Right atrium auricular region (tissue), 2 donors: Measurements from ENCODE around the gene FOXA1. TPM values are rescaled to one million over a fixed set of nuclear protein-coding genes. Genes with fewer than 3 reads are reported as not detected.

Experiments
- DNase-seq: peaks from one replicate; pipeline ENCODE4 v3.0.0-alpha.2; 2019; ENCODE audit warnings: low spot score
- H3K27ac ChIP-seq, 2 donors: fragments of 200-600 bp; sonication (generic); 1 replicate in 1 of 2; 2 replicates in 1 of 2; pipeline ENCODE4 v1.5.1; 2016 to 2019
- H3K27me3 ChIP-seq, 2 donors: fragments of 200-600 bp; sonication (generic); one replicate each; pipeline versions ENCODE4 v1.5.1 to v1.6.0; 2017 to 2019
- H3K36me3 ChIP-seq: fragments of 200-600 bp; sonication (generic); one replicate; pipeline ENCODE4 v1.5.1; 2016
- H3K4me1 ChIP-seq, 2 donors: fragments of 200-600 bp; sonication (generic); one replicate each; pipeline versions ENCODE4 v1.5.1 to v1.6.0; 2017 to 2019
- H3K4me3 ChIP-seq, 2 donors: fragments of 200-600 bp; sonication (generic); 1 replicate in 1 of 2; 2 replicates in 1 of 2; pipeline ENCODE4 v1.5.1; 2017 to 2019; ENCODE audit warnings: mild to moderate bottlenecking in 1 of 2, moderate library complexity in 1 of 2
- H3K9me3 ChIP-seq, 2 donors: fragments of 200-600 bp; sonication (generic); one replicate each; pipeline ENCODE4 v1.5.1; 2019
- CTCF ChIP-seq, 2 donors: fragments of 200-600 bp; sonication (generic); IDR thresholded peaks; one replicate each; pipeline ENCODE4 v1.5.1; 2019; ENCODE audit warnings: antibody characterized with exemption in 2 of 2
- total RNA-seq, 2 donors: library from RNA; depleted of rRNA; stranded (reverse); fragments of >200 nt; gene quantifications; one replicate each; pipeline ENCODE4 v1.1.0, GENCODE V29; 2016

FOXA1 gene
- not detected for total RNA-seq

GRCh38 chr14:37594971-37595808, at the start of gene FOXA1, which contains the start of gene TTC6:
FOXA1 (minus strand) TSS chr14:37595249; CDS start chr14:37594972, 277 bp downstream.
TTC6 (plus strand) TSS chr14:37595629; CDS start chr14:37622065, 26,436 bp downstream.
- no peak for TF ChIP-seq CTCF (IDR thresholded peaks at IDR 0.05)
- DNase-seq = no peak
- Histone ChIP-seq H3K9me3 (peaks cover 0 to 5% of the 10 kb centered on the region in 2 donors), H3K36me3 (no peaks in the 10 kb centered on the region), H3K27ac (no peak within 1 kb of the TSS), H3K27me3 (peaks cover 73 to 94% of the 10 kb centered on the region in 2 donors), H3K4me1 (peaks cover 0 to 57% of the 10 kb centered on the region in 2 donors), H3K4me3 (peak within 1 kb of the TSS; percentile 15 to 40)

- no peak for TF ChIP-seq CTCF (IDR thresholded peaks at IDR 0.05)
- no peak for DNase-seq
- Histone ChIP-seq H3K27ac (no peak overlapping the region), H3K9me3 (no peaks in the 10 kb centered on the region), H3K4me1 (no peaks in the 10 kb centered on the region), H3K27me3 (no peaks in the 10 kb centered on the region), H3K4me3 (no peak overlapping the region), H3K36me3 (no peaks in the 10 kb centered on the region)
Observed at GRCh38 chr14:37643701-37644100, 48.7 kb upstream of the FOXA1 start.

- DNase-seq = no peak
- H3K4me1 ChIP-seq = no peaks in the 10 kb centered on the region
- H3K36me3 ChIP-seq = no peaks in the 10 kb centered on the region
- no peaks in the 10 kb centered on the region for H3K27me3 ChIP-seq
- no peaks in the 10 kb centered on the region for H3K9me3 ChIP-seq
- H3K27ac ChIP-seq = no peak overlapping the region
- TF ChIP-seq CTCF (IDR thresholded peaks at IDR 0.05) = no peak
- no peak overlapping the region for H3K4me3 ChIP-seq
Observed at GRCh38 chr14:37642125-37642524, 47.1 kb upstream of the FOXA1 start.

GRCh38 chr14:37641117-37641516, 46.1 kb upstream of the FOXA1 start:
- Histone ChIP-seq H3K9me3 (no peaks in the 10 kb centered on the region), H3K4me1 (no peaks in the 10 kb centered on the region), H3K27ac (no peak overlapping the region), H3K27me3 (no peaks in the 10 kb centered on the region), H3K36me3 (no peaks in the 10 kb centered on the region), H3K4me3 (no peak overlapping the region)
- no peak for DNase-seq
- no peak for TF ChIP-seq CTCF (IDR thresholded peaks at IDR 0.05)

GRCh38 chr14:37638599-37638998, 43.5 kb upstream of the FOXA1 start:
- Histone ChIP-seq H3K9me3 (no peaks in the 10 kb centered on the region), H3K36me3 (no peaks in the 10 kb centered on the region), H3K27ac (no peak overlapping the region), H3K4me3 (no peak overlapping the region), H3K27me3 (no peaks in the 10 kb centered on the region), H3K4me1 (no peaks in the 10 kb centered on the region)
- no peak for TF ChIP-seq CTCF (IDR thresholded peaks at IDR 0.05)
- DNase-seq = no peak
